ENCODE results near the gene STT3A. TPM values are rescaled to one million over a fixed set of nuclear protein-coding genes. Genes with fewer than 3 reads are reported as not detected.

STT3A gene
- total RNA-seq, 3 donors from 2014 or later (not counting 1 experiment from before 2014, with no cell fraction given), result 56.7 to 63.5 (median 62.6) TPM

- H3K4me1 Mint-ChIP-seq, result peaks cover 19 to 20% of the 10 kb centered on the region in 2 donors
- DNase-seq (no peak), ATAC-seq (no peak)
- peaks cover 22% of the 10 kb centered on the region for H3K36me3 ChIP-seq (ENCODE audit: control insufficient read depth, insufficient read depth, low read length)
- no peaks in the 10 kb centered on the region for H3K9me3 ChIP-seq (ENCODE audit: control insufficient read depth, insufficient read depth, low read length)
- peak within 1 kb of the TSS; percentile 98 for H3K27ac ChIP-seq (ENCODE audit: low read length)
- peaks cover 18% of the 10 kb centered on the region for H3K4me1 ChIP-seq (ENCODE audit: control insufficient read depth, insufficient read depth, low read length)
- peak within 1 kb of the TSS; percentile 97 for H3K4me3 Mint-ChIP-seq
- TF ChIP-seq CTCF (IDR thresholded peaks at IDR 0.05), result no peak
- peak within 1 kb of the TSS; percentile 93 for H3K4me3 ChIP-seq (ENCODE audit: low read length)
- H3K36me3 Mint-ChIP-seq, result peaks cover 16% of the 10 kb centered on the region
- intact Hi-C loops (cut with micrococcal nuclease), result loop anchor here (1.0 to 5.0 kb wide), 3 partner anchors 32 to 672 kb away; partner anchors contain the start of genes CCDC15, HYLS1 and STT3A
- no peaks in the 10 kb centered on the region for H3K27me3 Mint-ChIP-seq (ENCODE audit: low read depth in 2 of 2)
- peak within 1 kb of the TSS; percentile 97 to 98 for H3K27ac Mint-ChIP-seq
- no peaks in the 10 kb centered on the region for H3K9me3 Mint-ChIP-seq
- 85% methylated on average over 7 of the region's 9 CpGs for WGBS (ENCODE audit: insufficient coverage)
- no peaks in the 10 kb centered on the region for H3K27me3 ChIP-seq (ENCODE audit: control insufficient read depth, insufficient read depth, low read length)
Observed at GRCh38 chr11:125624756-125625213, 32.1 kb downstream of the STT3A start, which contains the start of gene CHEK1. CHEK1 (plus strand) TSS chr11:125625163; CDS start chr11:125626769, 1,606 bp downstream.

GRCh38 chr11:125625225-125625629 lies 32.6 kb downstream of the STT3A start:
- no peaks in the 10 kb centered on the region for H3K9me3 Mint-ChIP-seq
- H3K4me3 Mint-ChIP-seq, result peak overlapping the region; percentile 97
- ATAC-seq, result no peak
- peaks cover 12% of the 10 kb centered on the region for H3K36me3 Mint-ChIP-seq
- intact Hi-C loops (cut with micrococcal nuclease), result loop anchor here (1.0 to 5.0 kb wide), 3 partner anchors 33 to 673 kb away; partner anchors contain the start of genes CCDC15, HYLS1 and STT3A
- H3K9me3 ChIP-seq (ENCODE audit: control insufficient read depth, insufficient read depth, low read length), result no peaks in the 10 kb centered on the region
- no peaks in the 10 kb centered on the region for H3K27me3 ChIP-seq (ENCODE audit: control insufficient read depth, insufficient read depth, low read length)
- H3K27me3 Mint-ChIP-seq (ENCODE audit: low read depth in 2 of 2), result no peaks in the 10 kb centered on the region
- H3K36me3 ChIP-seq (ENCODE audit: control insufficient read depth, insufficient read depth, low read length), result peaks cover 18% of the 10 kb centered on the region
- H3K4me3 ChIP-seq (ENCODE audit: low read length), result peak overlapping the region; percentile 93
- peak overlapping the region; percentile 97 to 98 for H3K27ac Mint-ChIP-seq
- H3K4me1 Mint-ChIP-seq, result peaks cover 19 to 20% of the 10 kb centered on the region in 2 donors
- peak overlapping the region; percentile 98 for H3K27ac ChIP-seq (ENCODE audit: low read length)
- TF ChIP-seq CTCF (IDR thresholded peaks at IDR 0.05), result no peak
- H3K4me1 ChIP-seq (ENCODE audit: control insufficient read depth, insufficient read depth, low read length), result peaks cover 18% of the 10 kb centered on the region
- under 1% methylated on average over 20 of the region's 20 CpGs for WGBS (ENCODE audit: insufficient coverage)
- DNase-seq, result no peak

GRCh38 chr11:125625630-125626287 lies 33.1 kb downstream of the STT3A start:
- Histone ChIP-seq H3K36me3 (ENCODE audit: control insufficient read depth, insufficient read depth, low read length) (peaks cover 13% of the 10 kb centered on the region), H3K27ac (ENCODE audit: low read length) (peak overlapping the region; percentile 98), H3K9me3 (ENCODE audit: control insufficient read depth, insufficient read depth, low read length) (no peaks in the 10 kb centered on the region), H3K27me3 (ENCODE audit: control insufficient read depth, insufficient read depth, low read length) (no peaks in the 10 kb centered on the region), H3K4me3 (ENCODE audit: low read length) (peak overlapping the region; percentile 93), H3K4me1 (ENCODE audit: control insufficient read depth, insufficient read depth, low read length) (peaks cover 18% of the 10 kb centered on the region)
- intact Hi-C loops (cut with micrococcal nuclease), result loop anchor here (1.0 to 5.0 kb wide), 3 partner anchors 33 to 673 kb away; partner anchors contain the start of genes CCDC15, HYLS1 and STT3A
- Mint-ChIP-seq H3K4me3 (peak overlapping the region; percentile 97), H3K36me3 (peaks cover 9% of the 10 kb centered on the region), H3K4me1 (peaks cover 19 to 20% of the 10 kb centered on the region in 2 donors), H3K9me3 (no peaks in the 10 kb centered on the region), H3K27me3 (ENCODE audit: low read depth in 2 of 2) (no peaks in the 10 kb centered on the region), H3K27ac (peak overlapping the region; percentile 97 to 98)
- TF ChIP-seq CTCF (IDR thresholded peaks at IDR 0.05), result no peak
- WGBS (ENCODE audit: insufficient coverage), result 0% methylated on average over 51 of the region's 51 CpGs
- peak; percentile 95 to 96 (median 96) for ATAC-seq
- DNase-seq, result peak; percentile 80 to 89

Data from natural killer cell (primary cell).